Heart left ventricle (tissue), 13 donors: ENCODE measurements around the gene HSF5.

Experiments used
- POLR2A ChIP-seq, 2 donors: fragments of 450-650 bp; IDR thresholded peaks; one replicate each; pipeline ENCODE4 v1.6.1; 2017; ENCODE audit warnings: antibody characterized with exemption in 2 of 2, mild to moderate bottlenecking in 2 of 2, moderate library complexity in 2 of 2
- TF ChIP-seq, protein P1 (sequence below), 12 donors: fragments of 200-600 bp; sonication (generic) in 4 of 12; IDR thresholded peaks; one replicate each; pipeline versions ENCODE4 v1.5.0 to v1.8.0; 2018 to 2022; ENCODE audit warnings: antibody characterized with exemption in 12 of 12, mild to moderate bottlenecking in 5 of 12
- donor health status: ischemic (EF 13 %, LVEDD 7.1; RV severe dilation, severe dysfunction).
- donor health status: DM: no; HTN: yes; CAD: no.
- donor health status: DM: no; HTN: no; CAD: no.
- donor health status: ischemic (EF 25% LVEDD 6.9; RV normal size, moderate dysfunction).
- donor health status: ischemic (EF 25% LVEDD 5.7; RV mildly dilated, moderate dysfunction).
- donor health status: ischemic (EF 35%, LVEDD 5.7; RV mildly dilated, moderate dysfunction).
- donor health status: nonischemic (EF 11% LVEDD 7.7; RV severe dilation, severe dysfunction).
- donor health status: DM: yes; HTN: yes; CAD: no.
- donor health status: PGD.
- donor health status: ischemic (EF 29% LVEDD 5.4; RV normal size, mild dysfunction).
- donor health status: nonischemic (EF 23%, LVEDD 6.1; RV moderate dilation, normal function).

DNA sequence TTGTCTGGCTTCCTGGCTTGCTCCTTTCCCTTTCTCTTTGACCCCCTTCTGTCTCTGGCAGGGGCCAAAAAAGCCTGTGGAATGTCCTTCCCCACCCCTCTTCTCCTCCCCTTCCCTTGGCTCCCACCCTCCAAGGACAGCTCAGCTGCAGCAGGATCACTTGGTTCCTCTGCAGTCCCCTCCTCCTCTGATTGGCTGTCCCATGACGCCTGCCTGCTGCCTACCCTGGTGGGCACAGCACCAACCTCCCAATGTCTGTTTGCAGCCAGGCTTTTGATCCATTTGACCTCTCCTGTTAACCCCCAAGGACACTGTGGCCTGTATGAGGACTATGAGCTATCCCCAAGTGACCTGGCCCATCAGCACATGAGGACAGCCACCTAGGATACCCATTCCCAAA is 41.1 kb upstream of the HSF5 start:
- TF ChIP-seq, protein P1, sequence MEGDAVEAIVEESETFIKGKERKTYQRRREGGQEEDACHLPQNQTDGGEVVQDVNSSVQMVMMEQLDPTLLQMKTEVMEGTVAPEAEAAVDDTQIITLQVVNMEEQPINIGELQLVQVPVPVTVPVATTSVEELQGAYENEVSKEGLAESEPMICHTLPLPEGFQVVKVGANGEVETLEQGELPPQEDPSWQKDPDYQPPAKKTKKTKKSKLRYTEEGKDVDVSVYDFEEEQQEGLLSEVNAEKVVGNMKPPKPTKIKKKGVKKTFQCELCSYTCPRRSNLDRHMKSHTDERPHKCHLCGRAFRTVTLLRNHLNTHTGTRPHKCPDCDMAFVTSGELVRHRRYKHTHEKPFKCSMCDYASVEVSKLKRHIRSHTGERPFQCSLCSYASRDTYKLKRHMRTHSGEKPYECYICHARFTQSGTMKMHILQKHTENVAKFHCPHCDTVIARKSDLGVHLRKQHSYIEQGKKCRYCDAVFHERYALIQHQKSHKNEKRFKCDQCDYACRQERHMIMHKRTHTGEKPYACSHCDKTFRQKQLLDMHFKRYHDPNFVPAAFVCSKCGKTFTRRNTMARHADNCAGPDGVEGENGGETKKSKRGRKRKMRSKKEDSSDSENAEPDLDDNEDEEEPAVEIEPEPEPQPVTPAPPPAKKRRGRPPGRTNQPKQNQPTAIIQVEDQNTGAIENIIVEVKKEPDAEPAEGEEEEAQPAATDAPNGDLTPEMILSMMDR (IDR thresholded peaks at IDR 0.05): no peak
- no peak for TF ChIP-seq POLR2A (IDR thresholded peaks at IDR 0.05)
